K562 (cell line): ENCODE data around the gene GPR108. TPM values are rescaled to one million over a fixed set of nuclear protein-coding genes. Genes with fewer than 3 reads are reported as not detected.
A peak's percentile ranks its signal among the peaks of the same experiment; 100 is the strongest.

Experiments used
- ARHGAP35 ChIP-seq: fragments of 450-650 bp; IDR thresholded peaks from 2 replicates; pipeline ENCODE4 v1.6.1; 2018; ENCODE audit not compliant: partially characterized antibody
- CLOCK ChIP-seq: fragments of 250-450 bp; sonication (Bioruptor Pico); IDR thresholded peaks from 2 replicates; pipeline ENCODE4 v1.4.0; 2020; ENCODE audit warnings: mild to moderate bottlenecking, moderate library complexity, borderline replicate concordance
- DIDO1 ChIP-seq: fragments of 450-650 bp; IDR thresholded peaks from 2 replicates; pipeline ENCODE4 v1.6.1; 2016; ENCODE audit warnings: low read depth, missing biosample characterization, missing genetic modification characterization
- FOXA3 ChIP-seq, 2 experiments: fragments of 450-650 bp in 1 of 2; sonication (generic) in 1 of 2; formaldehyde crosslinking; IDR thresholded peaks in 1 of 2; conservative IDR thresholded peaks in 1 of 2; 2 replicates each; pipeline versions ENCODE4 v1.4.0 to v1.8.0; 2020 to 2022; ENCODE audit warnings: mild to moderate bottlenecking in 2 of 2, missing genetic modification reagents in 1 of 2
- KDM1A ChIP-seq, 2 experiments: fragments of 450-650 bp; IDR thresholded peaks; 2 replicates each; pipeline ENCODE4 v1.6.1; 2016; ENCODE audit warnings: mild to moderate bottlenecking in 2 of 2
- MCM2 ChIP-seq: fragments of 450-650 bp; IDR thresholded peaks from 2 replicates; pipeline ENCODE4 v1.6.1; 2017; ENCODE audit warnings: low read depth, mild to moderate bottlenecking
- RBM15 ChIP-seq: fragments of 200-400 bp; formaldehyde crosslinking; IDR thresholded peaks from 2 replicates; pipeline ENCODE4 v1.6.1; 2018; ENCODE audit warnings: mild to moderate bottlenecking, low read length, moderate library complexity; ENCODE audit not compliant: insufficient read depth
- SP1 ChIP-seq: sonication (generic); formaldehyde crosslinking; IDR thresholded peaks from 2 replicates; pipeline ENCODE4 v1.8.1; 2022; ENCODE audit warnings: mild to moderate bottlenecking, missing genetic modification reagents
- THAP12 ChIP-seq: fragments of 250-450 bp; sonication (Bioruptor Pico); IDR thresholded peaks from 2 replicates; pipeline ENCODE4 v1.9.0; 2021; ENCODE audit warnings: mild to moderate bottlenecking, inconsistent platforms
- WHSC1 ChIP-seq: IDR thresholded peaks from one replicate; pipeline ENCODE4 v1.6.1; 2012; ENCODE audit warnings: low read length, control low read depth, inconsistent platforms
- XRCC5 ChIP-seq: fragments of 200-400 bp; formaldehyde crosslinking; IDR thresholded peaks from 2 replicates; pipeline ENCODE4 v1.6.1; 2017; ENCODE audit warnings: low read depth, mild to moderate bottlenecking, low read length
- YBX1 ChIP-seq: fragments of 450-650 bp; IDR thresholded peaks from 2 replicates; pipeline ENCODE4 v1.7.1; 2016; ENCODE audit warnings: mild to moderate bottlenecking
- ZNF165 ChIP-seq: fragments of 250-450 bp; sonication (Bioruptor Pico); IDR thresholded peaks from 2 replicates; pipeline ENCODE4 v1.4.0; 2020; ENCODE audit warnings: borderline replicate concordance
- ZNF280B ChIP-seq: fragments of 250-450 bp; sonication (Bioruptor Pico); IDR thresholded peaks from 2 replicates; pipeline ENCODE4 v1.5.1; 2021; ENCODE audit warnings: mild to moderate bottlenecking
- ZNF589 ChIP-seq: fragments of 200-800 bp; sonication (Bioruptor generic); IDR thresholded peaks from 2 replicates; pipeline ENCODE4 v1.6.1; 2016; ENCODE audit warnings: low read depth, missing genetic modification characterization, missing compliant biosample characterization
- polyA plus RNA-seq, 8 experiments: library from polyadenylated mRNA; depleted of rRNA in 4 of 8; stranded (reverse) in 5 of 8; unstranded in 3 of 8; fragments of >200 nt; fragmentation: Nextera tagmentation in 2 of 8; fragmentation: Illumina TruSeq in 1 of 8; extraction: Ambion mirVana in 2 of 8; extraction: Trizol in 1 of 8; gene quantifications; 2 replicates each; pipeline versions ENCODE4 v1.2.1 to v1.2.3, GENCODE V29; 2011 to 2014; ENCODE audit warnings: inconsistent platforms in 1 of 8, missing spikeins in 1 of 8
- total RNA-seq, 7 experiments: library from RNA; depleted of rRNA in 6 of 7; stranded (reverse); fragments of >200 nt in 6 of 7; fragmentation: Illumina TruSeq in 2 of 7; extraction: Trizol in 2 of 7; gene quantifications; 2 replicates each; pipeline versions ENCODE4 v1.2.1 to v1.2.3, GENCODE V29; 2011 to 2021; ENCODE audit warnings: low replicate concordance in 1 of 7
- TF ChIP-seq, protein P1 (sequence below): IDR thresholded peaks from 3 replicates; pipeline ENCODE4 v1.6.1; 2011; ENCODE audit warnings: borderline replicate concordance, mild to moderate bottlenecking, moderate library complexity; ENCODE audit not compliant: insufficient read length; ENCODE audit errors: extremely low read depth

The GPR108 gene
- total and polyA plus RNA-seq, 9 of the 15 experiments (the other 6 are each of a cell fraction or from before 2014, with no cell fraction given): 2.4 to 33.2 (median 24.4) TPM

GRCh38 chr19:6753178-6754031, 16.0 kb upstream of the GPR108 start (continued):
- TF ChIP-seq RBM15 (no peak), THAP12 (CRISPR knock-in tag) (no peak), WHSC1 (no peak), FOXA3 (CRISPR knock-in tag; conservative IDR thresholded peaks at IDR 0.05 in 1 of 2, IDR thresholded peaks at IDR 0.05 in 1 of 2) (no peak), SP1 (CRISPR knock-in tag) (peak; percentile 99), ARHGAP35 (no peak), XRCC5 (0 out of 2 replicates have a peak, but pooled peaks have one; percentile 33), ZNF280B (CRISPR knock-in tag) (no peak), KDM1A (IDR thresholded peaks at IDR 0.05) (no peak), ZNF589 (CRISPR knock-in tag) (no peak), DIDO1 (tag) (0 out of 2 replicates have a peak, but pooled peaks have one; percentile 28), ZNF165 (no peak), YBX1 (no peak), CLOCK (CRISPR knock-in tag) (peak; percentile 77; the same call in 1 of the 2 replicates), MCM2 (no peak)
- TF ChIP-seq, protein P1, sequence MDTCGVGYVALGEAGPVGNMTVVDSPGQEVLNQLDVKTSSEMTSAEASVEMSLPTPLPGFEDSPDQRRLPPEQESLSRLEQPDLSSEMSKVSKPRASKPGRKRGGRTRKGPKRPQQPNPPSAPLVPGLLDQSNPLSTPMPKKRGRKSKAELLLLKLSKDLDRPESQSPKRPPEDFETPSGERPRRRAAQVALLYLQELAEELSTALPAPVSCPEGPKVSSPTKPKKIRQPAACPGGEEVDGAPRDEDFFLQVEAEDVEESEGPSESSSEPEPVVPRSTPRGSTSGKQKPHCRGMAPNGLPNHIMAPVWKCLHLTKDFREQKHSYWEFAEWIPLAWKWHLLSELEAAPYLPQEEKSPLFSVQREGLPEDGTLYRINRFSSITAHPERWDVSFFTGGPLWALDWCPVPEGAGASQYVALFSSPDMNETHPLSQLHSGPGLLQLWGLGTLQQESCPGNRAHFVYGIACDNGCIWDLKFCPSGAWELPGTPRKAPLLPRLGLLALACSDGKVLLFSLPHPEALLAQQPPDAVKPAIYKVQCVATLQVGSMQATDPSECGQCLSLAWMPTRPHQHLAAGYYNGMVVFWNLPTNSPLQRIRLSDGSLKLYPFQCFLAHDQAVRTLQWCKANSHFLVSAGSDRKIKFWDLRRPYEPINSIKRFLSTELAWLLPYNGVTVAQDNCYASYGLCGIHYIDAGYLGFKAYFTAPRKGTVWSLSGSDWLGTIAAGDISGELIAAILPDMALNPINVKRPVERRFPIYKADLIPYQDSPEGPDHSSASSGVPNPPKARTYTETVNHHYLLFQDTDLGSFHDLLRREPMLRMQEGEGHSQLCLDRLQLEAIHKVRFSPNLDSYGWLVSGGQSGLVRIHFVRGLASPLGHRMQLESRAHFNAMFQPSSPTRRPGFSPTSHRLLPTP: no peak
